Hematopoietic multipotent progenitor cell (in vitro differentiated cells): ENCODE measurements around the gene SYNGR4. TPM values are rescaled to one million over a fixed set of nuclear protein-coding genes. Genes with fewer than 3 reads are reported as not detected.

Experiments
- DNase-seq, 3 donors: peaks; one replicate each; pipeline ENCODE4 v3.0.0-alpha.2; 2011 to 2015; ENCODE audit warnings: low read depth in 2 of 3, low spot score in 2 of 3
- total RNA-seq: library from RNA; depleted of rRNA; stranded (reverse); fragments of >200 nt; gene quantifications from one replicate; pipeline ENCODE4 v1.2.3, GENCODE V29; 2012

The SYNGR4 gene
- total RNA-seq, 1 donor: not detected

GRCh38 chr19:48395499-48395898 is 31.3 kb downstream of the SYNGR4 start:
- no peak for DNase-seq

DNA sequence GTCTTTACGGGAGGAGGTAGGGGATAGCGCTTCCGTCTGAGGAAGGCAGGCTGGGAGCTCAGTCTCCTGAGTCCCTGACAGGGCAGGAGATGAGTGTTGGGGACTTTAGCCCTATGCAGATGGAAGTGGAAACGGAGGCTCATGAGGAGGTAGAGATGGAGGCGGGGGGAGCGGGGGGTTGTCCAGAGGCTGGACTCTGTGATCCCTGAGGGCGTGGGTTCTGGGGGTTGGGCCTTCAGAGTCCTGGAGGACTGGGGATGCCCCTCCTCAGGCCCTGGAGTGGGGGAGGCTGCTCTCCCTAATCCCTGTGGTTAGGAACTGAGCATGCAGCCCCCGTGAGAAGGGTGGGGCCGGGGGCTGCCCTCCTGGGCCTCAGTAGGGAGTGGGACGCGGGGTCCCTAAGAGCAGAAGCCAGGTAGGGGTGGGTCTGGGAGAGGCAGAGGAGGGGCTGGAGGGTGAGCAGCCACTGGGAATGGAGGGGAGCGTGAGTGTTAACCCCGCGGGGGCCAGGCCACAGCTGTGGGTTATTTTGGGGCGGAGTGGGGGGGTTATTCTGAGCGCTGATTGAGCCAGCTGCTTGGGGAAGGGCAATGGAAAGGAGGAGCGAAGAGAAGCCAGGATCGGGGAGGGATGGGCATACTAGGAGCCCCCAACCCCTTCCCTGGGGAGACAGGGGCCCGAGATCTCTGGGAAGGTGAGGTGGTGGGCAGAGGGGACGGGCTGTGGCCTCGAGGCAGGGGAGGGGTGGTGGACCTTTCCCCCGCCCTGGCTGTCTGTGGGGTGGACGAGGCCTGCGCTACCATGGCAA is 32.1 kb downstream of the SYNGR4 start:
- DNase-seq: no peak

GRCh38 chr19:48396824-48397176 is 32.6 kb downstream of the SYNGR4 start:
- DNase-seq: no peak

DNA sequence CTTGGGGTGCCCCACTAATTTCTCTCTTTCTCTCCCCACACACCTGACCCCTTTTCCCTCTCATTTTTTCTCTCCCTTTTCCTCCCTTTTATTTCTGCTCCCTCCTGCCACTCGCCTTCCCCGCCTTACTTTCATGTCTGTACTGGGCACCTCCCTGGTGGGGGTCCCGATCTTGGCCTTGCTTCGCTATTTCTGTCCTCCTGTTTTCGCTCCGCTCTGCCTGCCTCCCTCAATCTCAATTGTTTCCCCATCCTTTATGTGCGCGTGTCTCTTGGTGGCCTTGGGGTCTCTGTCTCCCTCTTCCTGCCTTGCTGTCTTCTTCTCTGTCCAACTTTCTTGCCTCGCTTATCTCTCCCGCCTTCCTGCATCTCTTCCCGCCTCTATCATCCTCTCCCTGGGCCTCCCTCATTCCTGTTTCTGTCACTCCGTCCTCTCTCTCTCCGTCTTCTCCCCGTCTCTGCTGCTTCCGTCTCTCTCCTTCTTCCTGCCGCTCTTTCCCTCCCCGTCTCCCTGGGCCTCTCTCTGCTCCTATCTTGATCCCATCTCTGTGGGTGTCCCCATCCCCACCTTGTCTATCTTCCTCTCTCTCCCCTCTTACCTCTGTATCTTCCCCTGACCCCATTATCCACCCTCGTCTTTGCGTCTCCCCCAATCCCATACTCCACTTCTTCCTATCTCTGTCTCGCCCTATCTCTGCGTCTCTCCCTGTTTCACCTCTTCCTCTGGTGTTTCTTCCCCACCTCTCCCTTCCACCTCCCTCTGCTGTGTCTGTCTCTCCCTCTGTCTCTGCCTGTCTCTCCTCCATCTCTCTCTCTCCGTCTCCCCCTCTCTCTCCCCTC is 33.3 kb downstream of the SYNGR4 start:
- no peak for DNase-seq

DNA sequence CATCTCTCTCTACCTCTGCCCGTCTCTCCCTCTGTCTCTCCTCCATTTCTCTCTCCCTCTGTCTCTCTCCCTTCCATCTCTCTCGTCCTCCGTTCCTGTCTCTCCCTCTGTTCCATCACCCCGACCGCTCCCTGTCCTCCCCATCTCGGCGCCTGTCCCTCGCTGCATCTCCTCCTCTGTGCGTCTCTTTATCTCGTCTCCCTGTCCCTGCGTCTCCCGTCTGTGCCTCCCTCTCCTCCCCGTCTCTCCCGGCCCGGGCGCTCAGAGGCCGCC is 33.9 kb downstream of the SYNGR4 start:
- no peak for DNase-seq

GRCh38 chr19:48398375-48399235 is 34.4 kb downstream of the SYNGR4 start:
- DNase-seq: peak; percentile 63 to 75 (median 66)

DNA sequence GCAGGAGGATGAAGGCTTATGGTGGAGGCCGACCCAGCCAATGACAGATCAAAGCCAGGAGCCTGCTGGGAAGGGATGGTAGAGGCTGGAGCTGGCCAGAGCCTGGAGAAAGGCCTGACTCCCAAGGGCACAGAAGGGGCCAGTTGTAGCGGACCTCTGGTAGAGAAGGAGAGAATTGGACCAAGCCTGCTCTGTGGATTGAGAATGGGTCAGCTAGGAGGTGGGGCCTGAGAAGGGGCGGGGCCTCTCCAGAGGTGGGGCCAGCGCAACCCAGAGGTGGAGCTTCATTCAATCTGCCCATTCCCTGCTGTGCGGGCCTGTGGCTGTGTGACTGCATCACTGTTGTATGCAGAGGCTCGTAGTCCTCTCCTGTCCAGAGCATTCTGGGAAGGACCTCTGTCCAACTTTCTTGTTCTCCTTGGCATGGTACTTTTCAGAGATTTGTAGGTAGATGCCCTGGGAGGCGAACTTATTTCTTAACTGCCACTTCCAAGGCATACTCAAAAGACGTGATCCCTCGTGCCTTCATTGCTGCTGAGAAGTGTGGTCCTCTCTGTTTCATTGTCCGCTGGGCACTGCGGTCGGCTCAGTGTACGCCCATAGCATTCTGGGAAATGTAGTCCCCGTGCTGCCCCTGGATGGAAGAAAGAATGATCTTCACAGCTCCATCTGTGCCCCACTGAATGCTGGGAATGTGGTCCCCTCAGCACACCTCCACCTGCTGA is 36.0 kb downstream of the SYNGR4 start:
- DNase-seq: no peak

DNA sequence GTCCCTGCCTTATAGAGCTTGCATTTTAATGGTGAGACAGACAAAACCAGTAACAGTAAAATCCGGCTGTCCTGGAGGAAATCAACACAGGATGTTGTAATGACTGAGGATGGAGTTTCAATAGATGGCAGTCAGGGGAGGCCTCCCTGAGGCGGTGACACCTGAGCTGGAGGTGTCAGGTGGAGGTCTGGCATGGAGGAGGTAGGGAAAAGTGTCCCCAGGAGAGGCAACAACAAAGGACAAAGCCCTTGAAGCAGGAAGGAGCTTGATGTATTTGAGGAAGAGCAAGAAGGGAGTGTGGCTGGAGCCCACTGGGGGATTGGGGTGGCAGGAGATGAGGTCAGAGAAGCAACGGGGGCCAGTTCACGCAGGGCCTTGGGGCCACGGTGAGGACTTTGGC is 37.1 kb downstream of the SYNGR4 start:
- DNase-seq: no peak

DNA sequence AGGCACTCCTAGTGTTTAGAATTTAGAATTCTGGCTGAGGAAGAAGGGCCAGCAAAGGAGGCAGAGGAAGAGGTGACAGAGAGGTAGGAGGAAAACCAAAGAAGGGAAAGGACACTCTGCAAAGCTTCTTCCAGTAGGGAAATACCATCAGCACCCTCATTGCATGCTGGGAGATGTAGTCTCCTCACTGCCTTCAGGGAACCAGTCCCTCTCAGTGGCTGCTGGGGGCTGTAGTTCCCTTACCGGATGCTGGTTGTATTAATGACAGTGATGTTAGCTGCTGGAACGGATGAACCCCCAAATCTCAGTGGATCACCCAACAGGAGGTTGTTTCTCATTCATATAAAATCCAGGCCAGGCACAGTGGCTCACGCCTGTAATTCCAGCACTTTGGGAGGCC is 39.4 kb downstream of the SYNGR4 start:
- DNase-seq: peak in 2 of 3 donors; percentile 51 to 63

GRCh38 chr19:48405010-48405659 is 41.0 kb downstream of the SYNGR4 start:
- no peak for DNase-seq

GRCh38 chr19:48405850-48406249 is 41.7 kb downstream of the SYNGR4 start:
- no peak for DNase-seq

DNA sequence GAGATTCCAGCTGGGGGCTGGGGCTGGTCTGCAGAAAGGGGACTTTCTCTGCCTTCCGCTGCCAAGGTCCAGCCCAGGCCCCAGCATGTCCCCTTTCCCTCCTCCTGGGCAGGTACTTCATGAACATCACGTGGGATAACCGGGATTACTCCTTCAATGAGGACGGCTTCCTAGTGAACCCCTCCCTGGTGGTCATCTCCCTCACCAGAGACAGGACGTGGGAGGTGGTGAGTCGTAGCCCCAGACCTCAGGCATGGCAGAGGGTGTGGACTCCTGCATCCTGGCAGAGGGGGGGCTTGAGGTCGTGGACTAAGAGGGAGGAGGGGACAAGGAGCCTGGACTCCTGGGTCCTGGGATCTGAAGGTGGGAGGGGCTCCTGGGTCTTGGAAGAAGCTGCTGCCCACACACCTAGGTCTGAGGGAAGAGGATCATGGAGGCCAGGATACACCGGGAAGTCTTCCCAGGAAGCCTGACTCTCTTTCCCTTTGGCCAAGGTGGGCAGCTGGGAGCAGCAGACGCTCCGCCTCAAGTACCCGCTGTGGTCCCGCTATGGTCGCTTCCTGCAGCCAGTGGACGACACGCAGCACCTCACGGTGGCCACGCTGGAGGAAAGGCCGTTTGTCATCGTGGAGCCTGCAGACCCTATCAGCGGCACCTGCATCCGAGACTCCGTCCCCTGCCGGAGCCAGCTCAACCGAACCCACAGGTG is 49.9 kb downstream of the SYNGR4 start:
- DNase-seq: no peak

- DNase-seq: peak in 2 of 3 donors; percentile 92 to 93
These were observed 51.2 kb downstream of the SYNGR4 start for GRCh38 chr19:48415395-48415794.

DNA sequence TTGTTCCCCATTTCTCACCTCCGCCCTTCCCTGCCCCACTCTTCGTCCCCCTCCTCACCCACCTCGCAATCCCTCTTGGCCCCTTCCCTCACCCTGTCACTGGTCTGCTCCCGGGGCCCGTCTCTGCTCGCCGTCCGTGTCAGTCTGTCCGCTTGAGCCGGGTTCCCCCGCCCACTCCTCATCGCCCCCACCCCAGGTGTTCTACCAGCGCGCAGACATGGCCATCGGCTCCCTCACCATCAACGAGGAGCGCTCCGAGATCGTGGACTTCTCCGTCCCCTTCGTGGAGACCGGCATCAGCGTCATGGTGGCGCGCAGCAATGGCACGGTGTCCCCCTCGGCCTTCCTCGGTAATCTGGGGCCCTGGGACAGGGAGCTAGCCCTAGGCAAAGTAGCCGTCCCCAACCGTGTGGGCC is 51.6 kb downstream of the SYNGR4 start:
- no peak for DNase-seq

DNA sequence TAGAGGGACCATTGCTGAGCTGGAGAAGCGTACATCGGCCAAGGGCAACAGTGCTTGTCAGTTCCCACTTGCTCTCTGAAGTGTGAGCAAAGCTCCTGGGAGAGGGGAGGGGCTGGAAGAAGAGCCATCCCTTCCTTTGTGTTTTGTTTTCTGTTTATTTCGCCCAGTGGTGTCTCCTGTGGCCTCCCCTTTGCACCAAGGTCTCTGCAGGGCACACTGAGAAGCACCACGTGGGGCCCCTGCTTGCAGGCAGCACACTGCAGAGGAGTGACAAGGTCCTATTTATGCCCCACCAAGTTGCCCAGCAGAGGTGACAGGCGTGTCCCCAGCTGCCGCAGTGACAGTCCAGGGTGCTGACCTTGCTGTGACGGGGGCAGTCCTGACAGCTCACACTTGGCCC is 53.3 kb downstream of the SYNGR4 start:
- DNase-seq: no peak

DNA sequence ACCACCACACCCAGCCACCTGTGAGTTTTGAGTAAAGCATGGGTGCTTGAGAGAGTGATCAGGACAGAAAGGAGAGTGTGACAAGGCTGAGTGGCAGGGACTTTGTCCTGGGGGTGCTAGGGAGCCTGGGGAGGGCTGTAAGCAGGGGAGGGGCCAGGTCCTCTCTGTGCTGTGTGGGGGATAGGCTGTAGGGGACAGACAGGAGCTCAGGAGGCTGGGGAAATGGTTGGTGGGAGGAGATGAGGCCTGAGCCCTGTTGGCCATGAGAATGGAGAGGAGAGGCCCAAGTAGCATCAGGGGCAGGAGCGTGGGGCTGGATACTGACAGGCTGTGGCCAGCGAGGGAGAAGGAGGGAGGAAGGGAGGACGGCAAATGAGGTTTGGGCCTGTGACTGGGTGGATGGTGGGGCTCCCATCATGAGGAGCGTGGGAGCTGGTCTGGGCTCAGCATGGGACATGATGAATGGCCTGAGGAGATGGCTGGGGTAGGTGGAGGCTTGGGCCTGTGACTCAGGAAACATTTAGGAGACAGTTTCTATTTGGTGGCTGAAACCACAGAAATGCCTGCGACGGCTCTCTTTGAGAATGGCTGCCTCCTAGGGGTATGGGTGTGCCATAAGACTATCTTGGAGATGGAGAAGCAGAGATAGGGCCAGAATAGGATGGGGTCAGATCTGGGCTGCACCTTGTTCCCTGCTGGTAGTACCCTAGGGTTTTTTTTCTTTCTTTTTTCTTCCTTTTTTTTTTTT is 54.3 kb downstream of the SYNGR4 start:
- peak in 2 of 3 donors; percentile 59 to 64 for DNase-seq

DNA sequence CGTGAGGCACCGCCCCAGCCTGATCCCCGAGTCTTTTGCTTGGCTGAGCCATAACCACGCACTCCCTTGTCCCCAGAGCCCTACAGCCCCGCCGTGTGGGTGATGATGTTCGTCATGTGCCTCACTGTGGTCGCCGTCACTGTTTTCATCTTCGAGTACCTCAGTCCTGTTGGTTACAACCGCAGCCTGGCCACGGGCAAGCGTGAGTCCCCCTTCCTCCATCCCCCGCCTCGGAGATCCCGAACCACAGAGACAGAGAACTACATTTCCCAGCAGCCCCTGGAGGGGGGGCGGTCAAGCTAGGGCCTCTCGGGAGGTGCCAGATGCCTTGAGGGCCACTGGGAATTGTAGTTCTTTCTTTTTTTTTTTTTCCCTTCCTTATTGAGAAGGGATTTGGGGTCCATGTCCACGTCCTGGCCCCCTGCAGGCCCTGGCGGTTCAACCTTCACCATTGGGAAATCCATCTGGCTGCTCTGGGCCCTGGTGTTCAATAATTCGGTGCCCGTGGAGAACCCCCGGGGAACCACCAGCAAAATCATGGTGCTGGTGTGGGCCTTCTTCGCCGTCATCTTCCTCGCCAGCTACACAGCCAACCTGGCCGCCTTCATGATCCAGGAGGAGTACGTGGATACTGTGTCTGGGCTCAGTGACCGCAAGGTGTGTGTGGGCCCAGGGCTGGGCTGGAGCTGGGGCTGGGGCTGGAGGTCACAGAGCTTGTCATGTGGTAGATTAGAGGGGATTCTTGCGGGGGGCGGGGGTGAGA is 55.2 kb downstream of the SYNGR4 start:
- peak in 2 of 3 donors; percentile 86 to 91 for DNase-seq

DNA sequence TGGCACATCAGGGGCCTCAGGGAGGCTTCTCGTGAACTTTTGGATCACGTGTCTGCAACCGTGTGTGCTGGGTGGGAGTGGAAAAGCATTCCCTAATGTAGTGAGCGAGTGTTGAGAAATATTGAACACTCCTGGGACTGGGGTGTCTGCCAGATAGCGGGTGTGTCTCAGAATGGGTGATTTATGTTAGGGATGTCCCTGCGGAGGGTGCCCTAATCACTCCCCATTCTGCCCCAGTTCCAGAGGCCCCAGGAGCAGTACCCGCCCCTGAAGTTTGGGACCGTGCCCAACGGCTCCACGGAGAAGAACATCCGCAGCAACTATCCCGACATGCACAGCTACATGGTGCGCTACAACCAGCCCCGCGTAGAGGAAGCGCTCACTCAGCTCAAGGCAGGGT is 57.4 kb downstream of the SYNGR4 start:
- DNase-seq: no peak
